Skeletal muscle tissue (tissue), 4 donors: Measurements from ENCODE around the gene GSTT2B. TPM values are rescaled to one million over a fixed set of nuclear protein-coding genes. Genes with fewer than 3 reads are reported as not detected.
"Not testable (repeated sequence)": the region's sequence is repeated elsewhere in the genome, so short reads cannot be mapped to it uniquely, and the experiment has no call there.

Source experiments
- H3K27ac ChIP-seq: one replicate; pipeline ENCODE4 v1.7.0; 2013; ENCODE audit warnings: mild to moderate bottlenecking, low read depth, low read length, inconsistent platforms
- H3K27me3 ChIP-seq, 3 donors: one replicate each; pipeline ENCODE4 v1.7.0; 2013; ENCODE audit warnings: low read length in 3 of 3; ENCODE audit not compliant: control insufficient read depth in 3 of 3, insufficient read depth in 3 of 3
- H3K36me3 ChIP-seq, 3 donors: one replicate each; pipeline ENCODE4 v1.7.0; 2013; ENCODE audit warnings: low read length in 3 of 3; ENCODE audit not compliant: control insufficient read depth in 3 of 3, insufficient read depth in 3 of 3
- H3K4me1 ChIP-seq, 3 donors: one replicate each; pipeline ENCODE4 v1.7.0; 2013; ENCODE audit warnings: low read length in 3 of 3, mild to moderate bottlenecking in 3 of 3; ENCODE audit not compliant: control insufficient read depth in 3 of 3, insufficient read depth in 3 of 3
- H3K4me3 ChIP-seq, 3 donors: one replicate each; pipeline ENCODE4 v1.7.0; 2013; ENCODE audit warnings: low read length in 3 of 3
- H3K9ac ChIP-seq, 3 donors: one replicate each; pipeline ENCODE4 v1.7.0; 2013; ENCODE audit warnings: low read length in 3 of 3, mild to moderate bottlenecking in 3 of 3, moderate library complexity in 2 of 3, low read depth in 1 of 3
- H3K9me3 ChIP-seq, 3 donors: one replicate each; pipeline ENCODE4 v1.7.0; 2013; ENCODE audit warnings: low read length in 3 of 3; ENCODE audit not compliant: control insufficient read depth in 3 of 3
- total RNA-seq: library from RNA; depleted of rRNA; stranded (reverse); fragments of >200 nt; gene quantifications from one replicate; pipeline ENCODE4 v1.2.3, GENCODE V29; 2014
- donor health status: Osteomylitis.

GSTT2B gene
- total RNA-seq, 1 donor from 2014 or later: 4.7 TPM

DNA sequence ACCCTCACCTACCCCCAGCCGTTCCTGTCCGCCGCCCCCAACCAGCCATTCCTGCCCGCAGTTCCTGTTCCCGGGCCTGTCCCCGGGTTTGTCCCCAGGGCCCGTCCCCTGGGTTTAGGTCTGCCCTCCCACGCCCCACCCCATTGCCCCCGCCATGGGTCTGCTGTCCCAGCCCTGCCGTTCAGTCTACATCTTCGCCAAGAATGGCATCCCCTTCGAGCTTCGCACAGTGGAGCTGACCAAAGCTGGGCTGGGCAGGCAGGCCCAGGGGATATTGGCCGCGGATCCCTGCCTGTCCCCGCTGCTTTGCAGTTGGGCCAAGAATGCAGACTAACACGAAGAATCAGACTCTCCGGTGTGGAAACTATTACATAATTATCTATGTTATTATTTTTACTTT lies 11.2 kb downstream of the GSTT2B start:
- not testable (repeated sequence) for H3K4me3 ChIP-seq

GRCh38 chr22:23947391-23947790 lies 13.6 kb downstream of the GSTT2B start:
- H3K36me3 ChIP-seq, H3K4me1 ChIP-seq, H3K4me3 ChIP-seq, H3K9me3 ChIP-seq, H3K27me3 ChIP-seq, H3K27ac ChIP-seq, H3K9ac ChIP-seq: not testable (repeated sequence)

More for the DNA sequence above, 11.2 kb downstream of the GSTT2B start:
- H3K4me1 ChIP-seq, H3K36me3 ChIP-seq, H3K9ac ChIP-seq, H3K27ac ChIP-seq, H3K9me3 ChIP-seq, H3K27me3 ChIP-seq: not testable (repeated sequence)

GRCh38 chr22:23940166-23940565 lies 20.8 kb downstream of the GSTT2B start:
- H3K4me1 ChIP-seq, H3K4me3 ChIP-seq, H3K9ac ChIP-seq, H3K36me3 ChIP-seq, H3K27me3 ChIP-seq, H3K27ac ChIP-seq, H3K9me3 ChIP-seq: not testable (repeated sequence)

GRCh38 chr22:23939017-23939357 lies 22.0 kb downstream of the GSTT2B start:
- no peak overlapping the region for H3K27ac ChIP-seq
- no peaks in the 10 kb centered on the region for H3K4me1 ChIP-seq
- H3K36me3 ChIP-seq: no peaks in the 10 kb centered on the region

GRCh38 chr22:23938328-23939016 lies 22.5 kb downstream of the GSTT2B start:
- Histone ChIP-seq H3K27me3 (no peaks in the 10 kb centered on the region), H3K36me3 (no peaks in the 10 kb centered on the region), H3K4me1 (no peaks in the 10 kb centered on the region), H3K9ac (no peak overlapping the region), H3K4me3 (no peak overlapping the region), H3K9me3 (no peaks in the 10 kb centered on the region), H3K27ac (no peak overlapping the region)

More at GRCh38 chr22:23939017-23939357, 22.0 kb downstream of the GSTT2B start:
- H3K27me3 ChIP-seq: no peaks in the 10 kb centered on the region
- no peak overlapping the region for H3K9ac ChIP-seq
- no peak overlapping the region for H3K4me3 ChIP-seq
- H3K9me3 ChIP-seq: no peaks in the 10 kb centered on the region

- Histone ChIP-seq H3K9ac (no peak overlapping the region), H3K27ac (no peak overlapping the region), H3K4me3 (no peak overlapping the region), H3K4me1 (no peaks in the 10 kb centered on the region), H3K9me3 (peaks cover 0 to 2% (median 0%) of the 10 kb centered on the region in 3 donors), H3K27me3 (no peaks in the 10 kb centered on the region), H3K36me3 (peaks cover 5 to 33% (median 12%) of the 10 kb centered on the region in 3 donors)
Observed at GRCh38 chr22:23926561-23926960, 34.4 kb downstream of the GSTT2B start.

DNA sequence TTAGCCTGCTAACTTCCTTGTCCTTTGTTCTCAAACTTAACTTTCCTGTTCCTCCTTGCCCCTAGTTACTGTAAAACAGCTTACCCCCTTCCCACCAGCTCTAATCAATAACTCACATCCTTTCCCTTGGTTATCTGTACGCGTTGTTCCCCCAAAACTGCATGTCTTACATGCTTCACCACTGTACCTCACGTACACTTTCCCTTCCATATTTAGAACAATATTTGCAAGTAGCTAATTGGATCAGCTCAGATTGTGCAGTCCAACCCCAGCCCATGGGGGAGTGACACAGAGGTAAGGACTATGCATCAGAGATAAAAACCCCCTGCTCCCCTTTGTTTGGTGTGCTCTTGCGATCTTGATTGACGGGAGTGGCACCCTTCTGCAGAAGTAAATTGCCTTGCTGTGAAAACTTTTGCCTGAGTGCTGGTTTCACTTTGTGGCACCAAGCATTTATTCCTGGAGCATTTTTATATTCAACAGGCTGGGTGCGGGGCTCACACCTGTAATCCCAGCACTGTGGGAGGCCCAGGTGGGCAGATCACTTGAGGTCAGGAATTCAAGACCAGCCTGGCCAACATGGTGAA lies 35.9 kb downstream of the GSTT2B start:
- Histone ChIP-seq H3K4me3 (no peak overlapping the region), H3K36me3 (peaks cover 5 to 33% (median 12%) of the 10 kb centered on the region in 3 donors), H3K27me3 (no peaks in the 10 kb centered on the region), H3K27ac (no peak overlapping the region), H3K4me1 (no peaks in the 10 kb centered on the region), H3K9me3 (peaks cover 0 to 2% (median 0%) of the 10 kb centered on the region in 3 donors), H3K9ac (no peak overlapping the region)

DNA sequence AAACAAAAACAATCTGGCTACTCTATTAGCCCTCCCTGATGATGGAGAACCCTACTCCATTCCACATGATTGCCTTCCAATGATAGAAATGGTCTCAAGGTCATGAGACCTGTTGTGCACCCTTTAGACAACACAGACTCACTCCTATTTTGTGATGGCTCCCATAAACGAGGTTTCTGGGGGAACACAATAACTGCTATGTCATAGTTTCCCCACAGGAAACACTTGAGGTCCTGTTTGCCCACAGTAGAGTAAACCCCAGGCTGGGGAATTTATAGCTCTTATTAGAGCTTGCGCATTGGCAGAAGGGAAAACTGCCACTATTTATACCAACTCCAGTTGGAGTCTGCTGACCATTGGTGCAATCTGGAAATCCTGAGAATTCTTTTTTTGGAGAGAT lies 38.1 kb downstream of the GSTT2B start:
- Histone ChIP-seq H3K36me3 (peaks cover 5 to 32% (median 7%) of the 10 kb centered on the region in 3 donors), H3K9ac (no peak overlapping the region), H3K9me3 (peaks cover 0 to 2% (median 0%) of the 10 kb centered on the region in 3 donors), H3K4me3 (no peak overlapping the region), H3K27ac (no peak overlapping the region), H3K4me1 (no peaks in the 10 kb centered on the region), H3K27me3 (no peaks in the 10 kb centered on the region)

- not testable (repeated sequence) for H3K27ac ChIP-seq, H3K27me3 ChIP-seq, H3K4me1 ChIP-seq, H3K4me3 ChIP-seq, H3K9ac ChIP-seq, H3K9me3 ChIP-seq
- H3K36me3 ChIP-seq: peaks cover 5 to 32% (median 7%) of the 10 kb centered on the region in 3 donors
Observed at GRCh38 chr22:23921586-23922201, 39.3 kb downstream of the GSTT2B start.

GRCh38 chr22:23920267-23920611 lies 40.8 kb downstream of the GSTT2B start:
- not testable (repeated sequence) for H3K9me3 ChIP-seq, H3K4me3 ChIP-seq, H3K4me1 ChIP-seq, H3K9ac ChIP-seq, H3K27me3 ChIP-seq, H3K27ac ChIP-seq
- H3K36me3 ChIP-seq: peaks cover 0 to 26% (median 7%) of the 10 kb centered on the region in 3 donors
